HG03342 (cell line): Measurements from ENCODE around the gene YBEY.
"Not testable (repeated sequence)": the region's sequence is repeated elsewhere in the genome, so short reads cannot be mapped to it uniquely, and the experiment has no call there.

Experiments
- ATAC-seq: cut with Tn5 transposase; IDR thresholded peaks from one replicate; pipeline ENCODE4 v1.9.1; 2021; ENCODE audit warnings: mild to moderate bottlenecking, moderate library complexity; ENCODE audit not compliant: unreplicated experiment

YBEY gene

GRCh38 chr21:46299167-46299566 is 13.0 kb downstream of the YBEY start:
- ATAC-seq: no peak

- no peak for ATAC-seq
These were observed 15.6 kb downstream of the YBEY start for GRCh38 chr21:46301759-46302158.

- no peak for ATAC-seq
These were observed 18.3 kb downstream of the YBEY start for GRCh38 chr21:46304437-46304836.

DNA sequence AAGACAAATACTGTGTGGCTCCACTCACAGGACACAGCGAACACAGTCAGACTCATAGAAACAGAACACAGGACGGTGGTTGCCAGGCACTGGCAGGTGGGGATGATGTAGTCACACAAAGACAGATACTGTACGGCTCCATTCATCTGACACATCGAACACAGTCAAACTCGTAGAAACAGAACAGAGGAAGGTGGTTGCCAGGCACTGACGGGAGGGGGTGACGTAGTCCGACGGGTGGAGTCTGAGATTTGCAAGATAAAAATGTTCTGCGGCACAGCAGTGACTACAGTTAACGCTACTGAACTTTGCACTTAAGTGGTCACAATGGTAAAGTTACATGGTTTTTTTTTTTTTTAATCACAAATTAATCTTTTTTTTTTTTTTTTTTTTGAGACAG is 18.8 kb downstream of the YBEY start:
- ATAC-seq: no peak

- ATAC-seq: no peak
These were observed 21.5 kb downstream of the YBEY start for GRCh38 chr21:46307625-46308024.

DNA sequence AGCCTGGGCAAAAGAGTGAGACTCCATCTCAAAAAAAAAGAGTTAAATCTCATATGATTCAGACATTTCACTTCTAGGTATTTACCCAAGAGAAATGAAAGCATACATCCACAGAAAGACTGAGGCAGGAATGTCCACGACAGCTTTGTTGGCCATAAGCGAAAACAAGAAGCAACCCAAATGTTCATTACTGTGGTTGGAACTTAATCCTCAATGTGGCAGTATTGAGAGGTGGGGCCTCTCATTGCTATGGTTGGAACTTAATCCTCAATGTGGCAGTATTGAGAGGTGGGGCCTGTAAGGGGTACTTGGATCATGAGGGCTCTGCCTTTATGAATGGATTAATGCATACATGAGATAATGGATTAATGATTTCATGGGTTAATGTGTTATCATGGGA is 22.3 kb downstream of the YBEY start:
- ATAC-seq: no peak

DNA sequence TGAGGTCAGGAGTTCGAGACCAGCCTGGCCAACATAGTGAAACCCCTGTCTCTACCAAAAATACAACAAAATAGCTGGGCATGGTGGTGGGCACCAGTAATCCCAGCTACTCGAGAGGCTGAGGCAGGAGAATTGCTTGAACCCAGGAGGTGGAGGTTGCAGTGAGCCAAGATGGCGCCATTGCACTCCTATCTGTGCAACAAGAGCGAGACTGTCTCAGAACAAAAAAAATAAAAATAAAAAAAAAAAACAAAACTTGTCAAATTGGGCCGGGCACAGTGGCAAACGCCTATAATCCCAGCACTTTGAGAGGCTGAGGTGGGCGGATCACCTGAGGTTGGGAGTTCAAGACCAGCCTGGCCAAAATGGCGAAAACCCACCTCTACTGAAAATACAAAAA is 24.1 kb downstream of the YBEY start:
- not testable (repeated sequence) for ATAC-seq

GRCh38 chr21:46311568-46311967 is 25.4 kb downstream of the YBEY start:
- ATAC-seq: no peak

DNA sequence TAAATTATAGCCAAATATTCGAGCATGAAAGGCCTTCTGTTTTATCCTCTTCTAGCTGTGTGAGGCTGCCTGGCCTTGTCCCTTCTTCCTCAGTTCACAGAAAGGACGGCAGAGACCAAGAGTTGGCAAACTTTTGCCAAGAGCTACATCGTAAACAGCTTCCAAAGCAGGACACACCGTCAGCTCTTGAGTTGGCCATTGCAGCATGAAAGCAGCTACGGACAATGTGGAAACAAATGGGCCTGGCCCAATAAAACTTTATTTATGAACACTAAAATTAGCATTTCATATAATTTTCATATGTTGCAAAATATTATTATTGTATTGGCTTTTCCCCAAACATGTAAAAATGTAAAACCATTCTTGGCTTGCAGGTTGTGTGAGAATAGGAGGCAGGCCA is 26.8 kb downstream of the YBEY start:
- ATAC-seq: no peak

- ATAC-seq: no peak
These were observed 28.4 kb downstream of the YBEY start for GRCh38 chr21:46314441-46315020.

GRCh38 chr21:46316708-46317324 is 30.7 kb downstream of the YBEY start:
- no peak for ATAC-seq

- no peak for ATAC-seq
These were observed 31.7 kb downstream of the YBEY start for GRCh38 chr21:46317710-46318463.

GRCh38 chr21:46318464-46318845 is 32.3 kb downstream of the YBEY start:
- no peak for ATAC-seq

DNA sequence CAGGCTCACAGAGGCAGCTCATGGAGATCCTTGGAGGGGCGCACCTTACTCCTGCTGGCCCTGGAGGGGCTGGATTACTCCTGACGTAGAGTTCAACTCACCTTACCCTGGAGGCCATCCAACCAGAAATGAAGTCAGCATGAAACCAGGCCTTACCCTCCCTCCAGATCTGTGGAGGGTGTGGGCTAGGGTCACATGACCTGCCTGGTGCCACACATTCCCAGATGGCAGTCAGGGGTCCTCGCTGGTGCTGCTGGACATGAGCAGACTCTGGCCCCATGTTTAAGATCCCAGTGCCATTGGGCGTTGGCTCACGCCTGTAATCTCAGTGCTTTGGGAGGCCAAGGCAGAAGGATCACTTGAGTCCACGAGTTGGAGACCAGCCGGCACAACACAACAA is 33.0 kb downstream of the YBEY start:
- ATAC-seq: no peak

DNA sequence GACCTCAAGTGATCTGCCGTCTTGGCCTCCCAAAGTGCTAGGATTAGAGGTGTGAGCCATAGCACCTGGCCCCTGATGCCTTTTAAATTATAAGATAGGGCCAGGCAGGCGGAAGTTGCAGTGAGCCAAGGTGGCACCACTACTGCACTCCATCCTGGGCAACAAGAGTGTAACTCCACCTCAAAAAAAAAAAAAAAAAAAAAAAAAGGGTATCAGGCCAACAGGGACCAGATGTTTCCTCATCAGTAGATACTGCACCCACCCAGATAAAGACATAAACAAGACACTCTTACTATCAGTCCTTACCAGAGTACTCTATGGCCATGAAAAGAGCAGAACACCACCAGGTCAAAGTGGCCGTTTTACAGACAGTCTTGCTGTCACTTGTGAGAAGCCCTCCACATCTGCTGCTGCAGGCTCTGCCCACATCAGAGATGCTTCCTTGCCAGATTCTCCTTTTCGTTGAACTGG is 34.2 kb downstream of the YBEY start:
- no peak for ATAC-seq

DNA sequence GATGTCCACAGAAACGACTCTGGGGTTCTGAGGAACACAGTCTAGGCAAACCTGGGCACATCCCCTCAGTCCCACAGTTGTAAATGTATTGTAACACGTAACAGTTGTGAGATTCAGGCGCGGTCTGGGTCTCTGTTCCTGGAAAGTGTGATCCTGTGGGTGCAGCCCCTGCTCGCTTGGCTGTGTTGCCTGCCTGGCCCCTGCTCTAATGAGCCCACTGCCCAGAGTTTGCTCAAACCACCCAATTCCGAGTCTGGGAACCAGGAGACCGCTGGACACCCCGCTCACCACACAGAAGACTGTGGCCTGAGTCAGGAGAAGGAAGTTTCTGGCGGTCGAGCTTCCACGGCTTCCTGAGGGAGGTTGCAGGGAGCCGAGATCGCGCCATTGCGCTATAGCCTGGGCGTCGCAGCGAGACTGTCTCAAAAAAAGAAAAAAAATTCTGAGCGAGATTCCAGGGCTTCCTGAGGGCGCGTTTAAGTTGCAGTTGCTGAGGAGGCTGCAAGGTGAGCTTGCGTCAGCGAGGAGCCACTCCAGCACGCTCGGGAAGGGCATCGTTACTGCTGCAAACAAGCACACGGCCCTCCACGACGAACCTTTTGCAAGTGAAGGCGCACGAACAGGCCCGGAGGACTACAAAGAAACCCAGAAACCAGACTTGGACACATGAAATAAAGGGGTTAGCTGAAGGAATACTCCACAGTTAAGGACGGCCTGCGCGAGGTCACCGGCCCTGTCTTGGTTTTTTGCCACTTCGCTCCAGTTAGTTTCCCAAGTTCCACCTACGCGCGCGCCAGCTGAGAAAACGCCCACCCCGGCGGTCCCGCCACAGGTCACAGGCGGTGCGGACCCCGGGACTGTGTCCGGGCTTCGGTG is 36.4 kb downstream of the YBEY start:
- no peak for ATAC-seq

DNA sequence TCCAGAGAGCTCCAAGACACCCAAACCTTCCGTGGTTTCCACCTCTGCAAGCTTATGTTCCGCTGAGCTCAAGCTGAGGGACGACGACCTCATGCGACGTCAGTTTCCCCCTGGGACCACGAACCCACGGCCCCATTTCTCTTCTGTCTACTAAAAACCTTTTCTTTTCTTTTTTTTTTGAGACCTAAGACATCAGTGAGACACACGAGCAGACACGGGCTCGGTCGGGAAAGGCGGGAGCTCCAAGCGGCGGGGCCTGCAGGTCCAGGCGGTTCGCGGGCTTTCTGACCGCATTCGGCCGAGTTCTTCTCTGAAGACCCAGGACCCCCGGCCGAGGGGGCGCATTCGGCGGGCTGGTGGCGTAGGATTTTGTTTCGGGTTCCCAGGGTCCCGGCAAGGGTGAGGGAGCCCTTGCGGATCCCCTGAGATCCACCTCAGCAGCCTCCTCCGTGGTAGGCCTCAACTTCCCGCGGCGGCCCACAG is 37.1 kb downstream of the YBEY start:
- ATAC-seq: peak; percentile 11

- peak; percentile 80 for ATAC-seq
These were observed 37.7 kb downstream of the YBEY start, which contains the start of the genes C21orf58 and PCNT for GRCh38 chr21:46323710-46324389. C21orf58 (minus strand) TSS chr21:46323870; CDS start chr21:46322738, 1,132 bp downstream. PCNT (plus strand) TSS chr21:46324156; CDS start chr21:46324229, 73 bp downstream.

GRCh38 chr21:46324390-46325072 is 38.4 kb downstream of the YBEY start:
- ATAC-seq: peak; percentile 45
